Measurements from ENCODE around the gene STOML3.
A peak's percentile ranks its signal among the peaks of the same experiment; 100 is the strongest.

The STOML3 gene

DNA sequence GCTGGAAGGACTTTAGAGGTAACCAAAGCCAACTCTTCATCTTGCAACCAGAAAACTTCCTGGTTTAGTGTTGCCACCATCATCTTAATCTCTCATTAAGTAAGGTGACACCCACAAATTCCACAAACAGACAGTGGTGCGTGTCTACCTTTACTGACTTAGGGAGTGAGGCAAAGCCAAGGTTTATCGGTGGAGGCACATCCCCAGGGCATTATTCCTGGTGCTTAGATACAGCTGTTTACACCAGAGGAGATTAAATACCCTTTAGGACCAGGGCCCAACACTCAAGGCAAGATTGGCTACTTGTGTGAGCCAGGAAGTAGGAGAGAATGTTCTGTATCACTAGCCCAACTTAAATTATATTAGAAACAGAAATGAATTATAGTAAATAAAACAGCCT lies 9.5 kb downstream of the STOML3 start:
- no peak for DNase-seq

DNA sequence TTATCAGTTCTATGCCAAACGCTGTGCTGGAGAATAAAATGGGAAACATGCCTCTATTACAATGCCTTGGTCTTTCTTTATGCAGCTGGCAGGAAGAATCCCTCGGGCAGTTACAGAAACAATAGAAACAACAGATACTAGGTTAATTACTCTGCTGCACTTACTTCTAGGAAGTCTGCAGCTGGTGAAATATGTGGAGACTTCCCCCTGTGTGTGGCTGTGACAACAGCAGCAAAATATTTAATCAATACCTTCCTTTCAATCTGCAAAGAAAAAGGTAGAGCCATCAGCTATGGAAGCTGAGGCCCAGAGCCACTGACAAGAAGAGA lies 9.9 kb downstream of the STOML3 start:
- no peak for DNase-seq

DNA sequence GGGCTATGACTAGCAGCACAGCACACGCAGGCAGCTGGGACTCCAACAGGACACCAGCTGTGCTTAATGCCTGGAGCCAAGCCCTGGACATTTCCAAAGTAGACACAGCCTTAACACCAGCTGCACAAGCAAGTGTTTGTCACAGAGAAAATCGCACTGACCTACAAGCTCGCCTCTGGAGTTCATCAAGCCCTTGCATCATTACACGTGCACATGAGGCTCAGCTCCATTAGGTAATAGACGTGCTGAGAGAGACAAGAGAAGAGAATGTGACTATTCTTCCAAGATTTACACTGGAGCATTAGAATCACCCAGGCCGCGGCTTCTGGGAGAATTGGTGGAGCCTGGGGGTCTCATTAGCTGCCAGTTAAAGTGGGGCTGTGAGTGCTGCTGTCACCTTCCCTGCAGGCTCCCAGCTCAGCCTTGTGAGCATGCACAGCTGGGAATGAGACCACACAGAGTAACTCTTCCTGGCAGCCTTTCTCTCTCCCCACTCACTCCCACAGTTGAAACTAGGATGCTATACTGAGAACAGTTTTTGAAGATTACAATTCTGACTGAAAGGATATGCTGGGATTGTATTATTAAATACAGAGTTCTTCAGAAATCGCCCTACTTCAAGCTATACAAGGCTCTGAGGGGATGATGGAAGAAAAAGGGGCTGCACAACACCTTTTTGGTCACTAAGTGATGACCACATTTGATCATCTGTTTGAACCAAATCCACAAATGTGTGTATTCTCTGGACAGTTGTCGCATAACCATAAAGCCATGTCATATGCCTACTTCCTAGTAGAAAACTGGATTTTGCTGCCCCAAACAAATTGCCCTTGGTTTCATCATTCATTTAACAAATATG lies 10.5 kb downstream of the STOML3 start:
- peak; percentile 30 for DNase-seq

DNA sequence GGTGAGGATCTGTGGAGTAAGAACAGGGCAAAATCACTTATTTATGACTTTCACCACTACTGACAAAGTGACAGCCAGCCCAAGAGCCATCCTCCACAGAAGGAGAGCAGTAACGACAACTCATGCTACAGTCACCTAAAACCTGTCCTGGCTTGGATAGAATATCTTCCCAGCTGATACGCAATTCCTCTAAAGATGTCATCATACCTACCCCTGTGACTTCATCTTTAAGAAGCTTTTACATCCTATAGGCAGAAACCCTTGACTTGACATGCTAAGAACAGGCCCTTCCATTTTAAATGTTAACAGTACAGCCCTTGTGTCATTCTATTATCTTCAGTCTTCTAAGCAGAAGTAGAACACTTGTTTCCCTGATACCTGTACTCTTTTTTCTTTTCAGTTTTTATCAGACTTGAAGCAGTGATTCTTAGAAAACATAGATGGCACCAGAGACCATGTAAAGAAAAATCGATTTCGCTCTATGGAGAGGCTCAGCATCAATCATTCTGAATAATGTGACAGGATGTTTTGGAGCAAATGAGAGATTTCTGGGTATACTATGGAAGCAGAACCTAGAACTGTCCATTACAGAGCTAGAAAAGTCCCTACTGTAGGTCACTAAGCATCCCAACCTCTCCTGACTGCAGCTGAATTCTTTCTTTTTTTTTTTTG lies 20.1 kb downstream of the STOML3 start:
- no peak for DNase-seq

DNA sequence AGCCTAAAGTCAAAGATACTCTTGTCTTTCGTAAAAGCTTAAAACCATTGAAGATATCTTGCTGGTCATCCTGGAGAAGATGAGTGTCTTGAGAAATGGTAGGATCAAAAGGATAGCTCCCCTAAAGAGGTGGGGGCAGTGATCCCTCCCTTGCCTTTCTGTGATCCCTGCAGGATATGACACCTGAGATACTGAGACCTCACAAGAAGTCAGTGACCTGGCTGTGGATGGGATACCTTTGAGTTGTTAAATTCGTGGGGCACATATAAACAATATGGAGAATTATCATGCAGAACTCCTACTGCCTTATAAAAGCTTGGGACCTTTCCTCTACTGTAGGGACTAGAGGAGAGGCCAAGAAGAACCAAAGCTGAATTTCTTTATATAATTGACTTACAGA lies 21.4 kb downstream of the STOML3 start:
- no peak for DNase-seq

DNA sequence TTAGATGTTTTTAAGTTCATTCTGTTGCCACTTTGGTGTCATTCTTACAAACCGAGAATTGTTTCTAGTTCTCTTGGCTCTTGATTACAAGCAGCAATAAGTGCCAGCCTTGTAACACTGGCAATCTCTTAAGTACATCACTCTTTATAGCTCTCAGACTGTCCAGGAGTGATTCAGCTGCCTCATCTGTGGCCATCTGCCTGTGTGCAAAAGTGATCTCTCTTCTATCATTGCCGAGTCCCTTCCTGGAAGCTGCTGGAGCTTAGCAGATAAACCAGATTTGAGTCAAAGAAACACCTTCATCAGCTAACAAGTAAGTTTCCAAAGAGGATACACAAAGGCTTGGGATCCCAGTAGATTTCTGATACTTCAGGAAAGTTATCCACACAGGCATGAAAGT lies 23.2 kb downstream of the STOML3 start:
- no peak for DNase-seq

DNA sequence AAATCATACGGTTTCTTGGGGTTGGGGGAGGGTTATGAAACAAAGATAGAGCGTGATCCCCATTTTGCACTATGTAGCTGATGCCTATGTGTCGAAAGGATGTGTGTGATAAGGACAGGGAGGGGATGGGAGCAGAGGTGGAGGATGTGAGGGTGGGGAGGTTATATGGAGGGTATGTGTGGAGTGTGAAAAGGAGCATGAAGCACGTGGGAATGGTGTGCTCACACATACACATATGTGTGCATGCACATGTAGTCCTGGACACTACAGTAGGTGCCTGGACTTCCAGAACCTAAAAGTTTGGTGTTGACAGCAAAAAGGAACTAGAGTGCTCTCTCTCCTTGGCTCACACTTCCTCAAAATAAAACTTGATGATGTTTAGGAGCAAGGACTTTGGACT lies 25.4 kb downstream of the STOML3 start:
- no peak for DNase-seq

DNA sequence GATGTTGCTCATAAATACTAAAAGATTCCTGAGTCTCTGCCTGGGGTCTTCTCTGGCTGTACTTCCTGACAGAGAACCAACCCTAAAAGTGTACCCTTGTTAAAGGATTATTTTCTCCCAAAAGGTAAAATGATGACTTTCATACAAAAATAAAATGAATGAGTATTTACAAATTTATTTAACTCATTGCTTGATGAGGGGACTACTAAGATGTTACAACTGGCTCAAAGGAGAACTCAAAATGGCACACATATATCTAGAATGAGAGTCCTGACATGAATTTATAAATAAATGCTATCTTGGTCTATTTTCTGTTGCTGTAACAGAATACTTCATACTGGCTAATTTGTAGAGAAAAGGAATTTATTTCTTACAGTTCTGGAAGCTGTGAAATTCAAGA lies 30.5 kb downstream of the STOML3 start:
- DNase-seq, result no peak

DNA sequence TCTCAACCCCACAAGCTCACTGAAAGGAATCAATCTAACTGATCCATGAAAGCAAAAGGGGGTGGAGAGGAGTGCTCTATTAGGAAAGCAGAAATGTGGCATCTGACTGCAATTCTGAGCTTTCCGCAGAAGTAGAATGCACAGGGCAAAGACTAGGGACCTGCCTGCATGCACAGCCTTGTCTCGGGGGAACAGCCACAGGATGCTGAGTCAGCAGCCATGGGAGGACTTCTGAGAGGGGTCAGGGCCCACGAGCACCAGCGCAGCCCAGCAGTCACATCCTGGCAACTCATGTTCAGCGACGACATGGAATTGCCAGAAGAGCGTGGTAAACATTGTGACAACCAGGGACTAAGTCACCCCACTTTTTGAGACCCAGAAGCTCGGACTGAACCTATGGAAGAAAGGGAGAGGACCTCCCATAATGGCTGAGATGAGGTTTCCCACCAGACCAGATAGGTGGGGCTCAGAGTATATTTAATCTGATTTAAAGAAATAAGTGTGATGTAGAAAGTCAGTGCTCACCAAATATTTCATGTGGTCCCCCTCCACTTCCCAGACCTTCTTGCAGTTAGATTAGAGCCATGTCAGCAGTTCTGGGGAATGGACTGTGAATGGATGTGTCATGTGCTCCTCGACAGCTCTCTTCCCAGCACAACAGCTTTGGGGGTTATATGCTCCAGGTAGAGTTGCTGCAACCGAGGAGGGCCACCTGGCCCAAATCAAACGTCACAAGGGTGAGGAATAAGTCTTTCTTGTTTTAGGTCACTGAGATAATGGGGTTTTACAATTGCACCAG lies 32.6 kb downstream of the STOML3 start:
- no peak for DNase-seq

DNA sequence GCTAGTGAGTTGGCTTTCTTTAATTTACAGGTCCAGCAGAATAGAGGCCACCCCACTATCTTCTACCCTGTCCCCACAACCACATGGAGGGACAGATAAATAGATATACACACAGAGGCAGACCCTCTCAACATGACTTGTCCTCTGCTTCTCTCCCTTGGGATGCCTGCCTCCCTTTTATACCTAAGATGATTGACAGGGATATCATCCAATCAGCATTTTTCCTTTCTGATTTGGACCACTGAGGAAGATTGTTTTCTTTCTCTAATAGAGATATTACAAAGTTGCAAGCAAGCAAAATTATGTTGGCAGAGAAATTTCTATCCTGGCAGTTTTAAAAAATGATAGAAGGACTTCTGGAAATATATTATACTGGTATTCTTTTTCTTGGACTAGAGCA lies 35.8 kb downstream of the STOML3 start:
- DNase-seq, result no peak

DNA sequence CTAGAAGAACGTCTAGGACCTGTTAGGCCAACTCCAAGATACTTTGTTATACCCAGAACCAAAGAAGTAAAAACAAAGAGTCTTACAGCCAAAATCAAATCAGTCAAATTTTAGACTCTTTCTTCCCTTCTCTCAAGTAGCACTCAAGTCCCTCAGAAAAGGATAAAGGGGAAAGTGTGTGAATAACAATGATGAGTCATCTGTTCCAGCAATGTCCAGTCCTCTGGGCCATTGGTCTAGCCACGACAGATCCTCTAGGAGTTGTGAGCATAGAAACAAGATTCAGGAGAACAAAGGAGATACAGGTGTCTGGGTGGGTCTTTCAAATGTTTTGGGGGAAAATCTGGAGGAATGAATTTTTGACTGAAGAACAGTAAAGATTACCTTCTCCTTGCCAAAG lies 36.3 kb downstream of the STOML3 start:
- no peak for DNase-seq

DNA sequence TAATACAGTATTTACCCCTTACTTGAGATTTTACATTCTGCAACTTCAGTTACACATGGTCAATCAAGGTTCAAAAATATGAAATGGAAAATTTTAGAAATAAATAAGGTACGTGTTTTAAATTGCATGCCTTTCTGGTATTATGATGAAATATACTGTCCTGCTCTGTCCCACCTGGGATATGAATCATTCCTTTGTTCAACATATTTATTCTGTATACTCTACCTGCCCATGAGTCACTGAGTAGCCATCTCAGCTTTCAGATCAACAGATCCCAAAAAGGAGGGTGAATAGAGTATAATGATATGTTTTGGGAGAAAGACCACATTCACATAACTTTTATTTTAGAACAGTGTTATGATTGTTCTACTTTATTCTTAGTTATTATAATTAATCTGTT lies 37.8 kb downstream of the STOML3 start:
- no peak for DNase-seq

DNA sequence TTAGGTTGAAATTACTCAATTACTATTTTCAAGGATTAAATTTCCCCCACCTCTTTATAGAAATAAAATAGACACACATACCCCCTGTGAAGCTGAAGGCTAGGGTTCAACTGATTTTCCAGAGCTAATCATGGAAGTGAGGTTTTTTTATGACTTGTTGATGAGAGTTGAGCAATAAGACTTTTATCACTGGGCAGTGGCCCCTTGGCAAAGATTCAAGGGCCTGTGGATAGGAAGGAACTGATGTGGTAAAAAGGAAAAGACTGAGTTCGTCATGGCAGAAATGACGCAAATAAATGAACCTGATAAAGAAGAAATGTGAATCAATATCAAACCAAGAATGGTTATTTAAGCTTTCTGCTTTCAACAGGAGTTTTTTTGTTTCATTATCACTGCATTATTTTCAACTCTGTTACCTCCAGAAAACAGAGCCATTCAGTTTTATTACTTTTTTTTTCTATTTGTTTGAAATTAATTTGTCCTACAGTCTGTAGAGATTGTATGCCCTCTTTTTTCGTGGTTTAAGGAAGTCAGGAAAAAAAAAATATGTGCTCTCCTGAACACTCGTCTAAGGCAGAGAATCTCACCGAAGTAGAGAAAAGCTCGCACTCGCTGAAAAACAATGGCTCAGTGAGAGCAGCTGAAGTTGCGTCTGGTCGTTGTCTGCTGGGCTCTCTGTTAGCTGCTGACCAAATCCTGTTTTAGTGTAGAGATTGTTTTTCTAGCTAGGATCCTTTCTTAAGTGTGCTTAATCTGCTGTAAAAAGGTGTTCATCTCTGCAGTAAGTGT lies 38.9 kb downstream of the STOML3 start:
- no peak for DNase-seq

DNA sequence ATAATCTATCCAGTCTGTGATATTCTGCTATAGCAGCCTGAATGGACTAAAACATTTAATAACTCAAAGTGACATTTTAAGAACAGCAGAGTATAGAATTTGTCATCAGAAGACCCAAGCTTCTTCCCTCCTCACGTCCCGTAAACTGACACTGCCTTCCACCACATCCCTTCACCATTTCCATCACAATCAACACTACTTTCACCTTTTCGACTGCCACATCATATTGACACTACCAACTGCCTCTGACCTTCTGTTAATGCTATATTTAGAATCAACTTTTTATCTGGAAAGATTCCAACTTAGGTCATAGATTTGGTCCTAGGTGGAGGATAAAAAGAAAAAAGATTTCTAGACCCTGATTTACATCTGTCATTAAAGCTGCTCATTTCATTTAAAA lies 39.6 kb downstream of the STOML3 start:
- no peak for DNase-seq

DNA sequence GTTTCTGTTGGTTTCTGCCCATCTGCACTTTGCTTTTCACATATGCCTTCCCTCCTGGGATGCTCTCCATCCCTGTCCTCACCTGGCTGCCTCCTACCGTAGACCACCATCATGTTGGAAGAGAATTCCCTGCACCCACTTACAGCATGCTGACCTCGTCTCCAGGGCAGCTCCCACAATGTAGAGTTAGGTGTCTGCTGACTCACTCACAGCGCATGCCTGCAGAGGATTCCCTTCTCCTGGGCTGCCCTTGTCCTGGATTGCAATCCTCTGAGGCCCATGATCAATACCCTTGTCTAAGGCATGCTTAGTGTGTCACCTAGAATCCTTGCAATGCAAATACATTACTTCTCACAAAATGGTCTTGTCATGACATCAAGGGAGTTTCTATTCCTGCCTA lies 43.6 kb downstream of the STOML3 start:
- DNase-seq, result no peak

DNA sequence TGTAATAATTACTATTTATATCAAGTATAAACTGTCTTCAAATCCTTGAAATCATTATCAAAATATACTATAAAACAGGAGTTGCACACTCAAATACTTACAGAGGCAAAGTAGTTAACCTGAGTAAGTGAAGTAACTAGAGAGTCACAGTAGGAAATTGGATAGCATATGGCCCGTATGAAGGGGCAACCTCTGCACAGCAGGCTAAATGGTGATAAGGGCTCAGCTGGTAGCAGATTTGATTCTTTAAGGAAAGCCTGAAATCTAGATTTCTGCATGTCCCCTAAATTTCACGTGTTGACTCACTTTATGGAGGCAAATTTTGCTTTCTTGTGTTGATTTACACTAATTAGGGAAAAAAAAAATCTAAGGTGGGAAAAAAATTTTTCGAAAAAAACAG lies 46.4 kb downstream of the STOML3 start:
- DNase-seq, result no peak

DNA sequence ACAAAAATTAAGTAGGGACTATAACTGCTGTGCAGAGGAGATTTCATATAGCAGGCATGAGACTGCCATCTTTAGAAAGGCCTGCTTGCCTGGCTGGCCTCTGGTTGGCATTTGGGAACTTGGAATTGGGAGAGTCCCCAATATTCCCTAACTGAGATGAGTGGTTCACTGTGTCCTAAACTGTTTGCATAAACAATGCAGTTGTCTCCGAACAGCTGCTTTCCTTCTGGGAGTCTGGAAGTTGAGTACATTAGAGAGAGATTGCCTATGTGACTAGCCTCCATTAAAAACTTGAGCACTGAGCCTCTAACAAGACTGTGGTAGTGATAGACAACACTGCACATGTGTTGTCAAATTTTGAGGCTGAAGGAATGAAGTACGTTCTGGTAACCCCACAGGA lies 47.4 kb downstream of the STOML3 start:
- no peak for DNase-seq

DNA sequence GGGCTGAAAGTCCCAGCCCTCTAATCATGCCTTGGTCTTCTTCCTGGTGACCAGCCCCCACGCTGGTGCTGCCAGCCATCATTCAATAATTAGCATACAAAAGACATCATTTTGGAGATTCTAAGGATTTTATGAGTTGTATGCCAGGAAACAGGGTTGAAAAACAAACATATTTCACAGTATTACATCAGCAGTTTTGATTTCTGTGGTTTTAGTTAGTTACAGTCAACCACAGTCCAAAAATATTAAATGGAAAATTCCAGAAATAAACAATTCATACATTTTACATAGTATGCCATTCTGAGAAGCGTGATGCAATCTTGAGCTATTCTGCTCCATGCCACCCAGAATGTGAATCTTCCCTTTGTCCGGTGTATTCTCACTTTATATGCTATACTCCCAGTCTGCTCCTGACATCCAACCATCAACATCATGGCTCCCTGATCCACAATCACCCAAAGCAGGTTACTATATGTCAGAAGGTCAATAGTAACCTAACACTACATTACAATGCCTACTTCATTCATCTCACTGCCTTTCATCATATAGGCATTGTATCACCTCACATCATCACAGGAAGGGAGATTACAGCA lies 49.2 kb downstream of the STOML3 start:
- DNase-seq, result no peak

DNA sequence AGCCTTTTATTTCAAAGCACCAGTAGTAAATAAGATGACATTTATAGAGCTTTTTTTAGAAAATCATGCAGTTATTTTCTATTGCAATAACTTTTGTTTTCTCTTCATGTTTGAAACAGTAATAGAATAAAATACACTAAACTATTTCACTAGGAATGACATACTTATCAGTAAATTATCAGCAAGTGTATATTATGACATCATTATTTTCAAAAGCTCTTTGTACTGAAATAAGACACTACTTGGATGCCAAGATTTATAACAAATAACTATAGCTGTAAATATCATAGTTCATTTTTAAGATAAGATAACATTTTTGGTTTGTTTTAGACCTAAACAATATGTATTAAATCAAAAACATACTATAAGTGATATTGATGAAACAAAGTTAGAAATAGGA lies 56.8 kb downstream of the STOML3 start:
- DNase-seq, result no peak

DNA sequence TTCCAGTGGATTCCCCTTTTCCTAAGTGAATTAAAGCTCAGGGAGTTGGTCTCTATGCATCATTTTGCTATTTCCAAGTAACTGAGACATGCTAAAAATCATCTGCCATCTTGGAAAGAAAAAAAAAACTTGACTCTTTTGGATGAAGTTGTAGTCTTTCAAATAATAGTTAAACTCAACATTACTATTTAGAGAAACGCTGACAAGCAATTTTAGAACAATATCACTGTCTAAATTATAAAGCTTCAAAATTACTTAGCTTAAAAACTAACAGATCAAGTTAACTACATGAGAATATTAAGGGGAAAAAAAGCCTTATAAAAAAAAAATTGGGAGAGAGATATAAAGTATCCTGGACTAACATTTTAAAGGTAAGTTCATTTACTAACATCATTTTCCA lies 68.5 kb downstream of the STOML3 start:
- DNase-seq, result no peak

DNA sequence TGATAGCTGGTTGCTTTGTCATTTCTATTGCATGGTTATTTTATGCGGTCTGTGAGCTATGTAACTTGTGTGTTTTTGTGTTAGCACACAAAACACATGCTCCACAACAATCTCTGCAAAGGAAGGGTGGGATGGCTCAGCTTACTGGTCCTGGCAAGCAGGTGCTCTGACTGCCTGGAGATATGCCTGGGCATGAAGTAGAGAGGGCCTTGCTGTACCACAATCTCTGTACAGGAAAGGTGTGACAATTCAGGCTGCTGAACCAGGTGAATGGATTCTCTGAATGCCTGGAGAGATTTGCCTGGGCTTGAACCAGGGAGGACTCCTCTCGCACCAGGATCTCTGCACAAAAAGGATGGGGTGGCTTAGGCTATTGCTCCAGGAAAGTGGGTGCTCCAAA lies 69.5 kb downstream of the STOML3 start:
- DNase-seq, result no peak
